AG10803 (cell line): Measurements from ENCODE around the gene LYVE1.

Source experiments
- DNase-seq: peaks from one replicate; pipeline ENCODE4 v3.0.0; 2010; ENCODE audit warnings: low read depth
- H3K4me3 ChIP-seq: 2 replicates; pipeline ENCODE4 v1.5.1; 2011; ENCODE audit warnings: mild to moderate bottlenecking, low read length, control low read depth
- TF ChIP-seq, protein P1 (sequence below): conservative IDR thresholded peaks from 2 replicates; pipeline ENCODE4 v1.5.1; 2011; ENCODE audit warnings: mild to moderate bottlenecking, low read length, control low read depth, inconsistent platforms

Gene LYVE1

DNA sequence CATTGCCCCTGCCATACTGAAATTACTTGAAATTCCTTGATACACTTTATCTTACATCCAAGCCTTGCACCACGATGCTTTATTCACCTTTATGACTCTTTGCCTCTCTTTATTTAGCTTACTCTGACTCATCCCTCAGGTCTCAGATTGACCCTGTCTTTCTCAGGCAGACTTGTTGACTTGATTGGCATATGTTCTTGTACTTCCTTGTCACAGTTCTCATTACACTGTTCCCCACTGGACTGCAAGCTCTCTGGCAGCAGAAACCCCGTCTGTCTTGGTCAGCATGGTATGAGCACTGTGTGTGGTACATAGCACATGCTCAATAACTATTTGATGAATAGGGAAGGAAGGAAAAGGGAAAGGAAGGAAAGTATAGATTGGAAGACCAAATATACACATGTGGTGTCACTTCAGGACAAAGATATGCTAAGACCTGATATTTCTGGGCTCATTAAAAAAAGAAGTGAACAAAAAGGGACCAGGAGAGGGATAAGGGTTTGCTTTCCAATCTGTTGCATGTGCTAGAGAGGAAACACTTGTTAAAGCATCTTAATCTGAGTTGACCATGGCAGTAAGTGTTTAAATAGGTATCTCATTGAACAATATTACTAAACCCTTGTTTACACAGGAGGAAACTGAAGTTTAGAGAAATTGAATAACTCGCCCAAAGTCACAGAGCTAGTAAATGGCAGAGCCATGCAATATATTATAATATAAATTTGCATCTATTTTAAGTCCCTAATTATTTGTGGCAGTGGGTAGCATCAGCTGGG, 7.2 kb downstream of the LYVE1 start:
- no peak overlapping the region for H3K4me3 ChIP-seq
- DNase-seq: no peak
- TF ChIP-seq, protein P1, sequence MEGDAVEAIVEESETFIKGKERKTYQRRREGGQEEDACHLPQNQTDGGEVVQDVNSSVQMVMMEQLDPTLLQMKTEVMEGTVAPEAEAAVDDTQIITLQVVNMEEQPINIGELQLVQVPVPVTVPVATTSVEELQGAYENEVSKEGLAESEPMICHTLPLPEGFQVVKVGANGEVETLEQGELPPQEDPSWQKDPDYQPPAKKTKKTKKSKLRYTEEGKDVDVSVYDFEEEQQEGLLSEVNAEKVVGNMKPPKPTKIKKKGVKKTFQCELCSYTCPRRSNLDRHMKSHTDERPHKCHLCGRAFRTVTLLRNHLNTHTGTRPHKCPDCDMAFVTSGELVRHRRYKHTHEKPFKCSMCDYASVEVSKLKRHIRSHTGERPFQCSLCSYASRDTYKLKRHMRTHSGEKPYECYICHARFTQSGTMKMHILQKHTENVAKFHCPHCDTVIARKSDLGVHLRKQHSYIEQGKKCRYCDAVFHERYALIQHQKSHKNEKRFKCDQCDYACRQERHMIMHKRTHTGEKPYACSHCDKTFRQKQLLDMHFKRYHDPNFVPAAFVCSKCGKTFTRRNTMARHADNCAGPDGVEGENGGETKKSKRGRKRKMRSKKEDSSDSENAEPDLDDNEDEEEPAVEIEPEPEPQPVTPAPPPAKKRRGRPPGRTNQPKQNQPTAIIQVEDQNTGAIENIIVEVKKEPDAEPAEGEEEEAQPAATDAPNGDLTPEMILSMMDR: no peak

DNA sequence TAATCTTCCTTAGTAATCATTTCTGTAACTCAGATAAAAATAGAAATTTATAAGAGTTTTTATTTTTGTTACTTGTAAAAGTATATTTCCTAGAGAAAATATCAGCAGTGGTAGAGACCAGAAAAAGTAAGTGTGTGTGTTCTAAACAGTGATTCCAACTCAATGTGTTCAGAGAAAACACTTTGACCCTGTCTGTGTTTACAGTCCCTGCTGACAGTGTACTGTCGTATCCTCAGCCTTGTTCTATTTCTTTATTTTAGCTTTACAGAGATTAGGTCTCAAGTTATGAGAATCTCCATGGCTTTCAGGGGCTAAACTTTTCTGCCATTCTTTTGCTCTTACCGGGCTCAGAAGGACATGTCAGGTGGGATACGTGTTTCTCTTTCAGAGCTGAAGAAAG, 10.2 kb downstream of the LYVE1 start:
- DNase-seq: no peak
- TF ChIP-seq, protein P1: no peak
- H3K4me3 ChIP-seq: no peak overlapping the region

DNA sequence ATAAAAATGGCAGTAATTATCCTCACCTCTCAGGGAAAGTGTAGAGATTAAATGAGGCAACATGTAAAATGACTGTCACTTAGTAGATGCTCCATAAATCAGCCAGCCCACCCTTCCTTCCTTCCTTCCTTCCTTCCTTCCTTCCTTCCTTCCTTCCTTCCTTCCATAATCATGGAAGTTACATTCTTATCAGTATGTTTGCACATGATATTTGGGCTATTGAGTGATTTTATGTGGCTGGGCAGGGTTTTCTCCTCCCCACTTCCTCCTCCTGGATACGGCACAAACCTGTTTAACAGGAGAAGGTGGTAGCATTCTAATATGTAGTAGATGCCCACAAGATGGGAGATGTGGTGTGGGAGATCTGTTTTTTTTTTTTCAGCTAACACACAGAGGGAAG, 11.9 kb downstream of the LYVE1 start:
- DNase-seq: no peak
- H3K4me3 ChIP-seq: no peak overlapping the region
- TF ChIP-seq, protein P1: no peak

DNA sequence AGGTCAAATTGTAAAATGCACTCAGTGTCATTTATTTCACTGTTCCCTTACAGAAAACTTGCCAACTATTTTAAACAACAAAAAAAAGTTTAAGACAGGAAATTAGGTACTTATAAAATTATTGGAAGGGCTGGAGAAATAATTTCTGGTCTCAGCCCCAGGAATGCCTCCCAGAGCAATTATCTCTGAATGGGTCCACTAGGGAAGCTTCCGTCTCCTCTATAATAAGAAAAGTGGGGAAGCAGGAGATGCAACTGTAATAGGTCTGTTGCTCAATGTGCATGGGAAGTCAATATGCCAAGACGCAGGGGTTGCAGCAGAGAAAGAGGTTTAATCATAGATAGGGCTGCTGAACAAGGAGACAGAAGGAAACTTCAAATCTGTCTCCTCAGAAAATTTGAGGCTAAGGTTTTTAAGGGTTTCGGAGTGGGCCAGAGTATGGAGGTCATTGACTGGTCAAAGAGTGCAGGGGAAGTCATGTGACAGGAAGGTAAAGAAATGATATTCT, 16.6 kb downstream of the LYVE1 start:
- TF ChIP-seq, protein P1: no peak
- H3K4me3 ChIP-seq: no peak overlapping the region
- DNase-seq: no peak

DNA sequence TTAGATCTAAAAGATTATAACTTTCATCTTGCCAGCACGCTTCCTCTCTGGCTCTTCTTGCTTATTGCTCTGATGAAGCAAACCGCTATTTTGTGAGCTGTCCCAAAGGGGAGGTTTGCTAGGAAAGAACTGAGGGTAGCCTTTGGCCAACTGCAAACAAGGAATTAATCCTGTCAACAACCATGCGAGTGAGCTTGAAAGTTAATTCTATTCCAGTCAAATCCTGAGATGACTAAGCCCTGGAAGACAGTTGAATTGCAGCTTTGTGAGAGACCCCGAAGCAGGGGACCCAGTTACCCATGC, 17.2 kb downstream of the LYVE1 start:
- H3K4me3 ChIP-seq: no peak overlapping the region
- DNase-seq: no peak
- TF ChIP-seq, protein P1: no peak

DNA sequence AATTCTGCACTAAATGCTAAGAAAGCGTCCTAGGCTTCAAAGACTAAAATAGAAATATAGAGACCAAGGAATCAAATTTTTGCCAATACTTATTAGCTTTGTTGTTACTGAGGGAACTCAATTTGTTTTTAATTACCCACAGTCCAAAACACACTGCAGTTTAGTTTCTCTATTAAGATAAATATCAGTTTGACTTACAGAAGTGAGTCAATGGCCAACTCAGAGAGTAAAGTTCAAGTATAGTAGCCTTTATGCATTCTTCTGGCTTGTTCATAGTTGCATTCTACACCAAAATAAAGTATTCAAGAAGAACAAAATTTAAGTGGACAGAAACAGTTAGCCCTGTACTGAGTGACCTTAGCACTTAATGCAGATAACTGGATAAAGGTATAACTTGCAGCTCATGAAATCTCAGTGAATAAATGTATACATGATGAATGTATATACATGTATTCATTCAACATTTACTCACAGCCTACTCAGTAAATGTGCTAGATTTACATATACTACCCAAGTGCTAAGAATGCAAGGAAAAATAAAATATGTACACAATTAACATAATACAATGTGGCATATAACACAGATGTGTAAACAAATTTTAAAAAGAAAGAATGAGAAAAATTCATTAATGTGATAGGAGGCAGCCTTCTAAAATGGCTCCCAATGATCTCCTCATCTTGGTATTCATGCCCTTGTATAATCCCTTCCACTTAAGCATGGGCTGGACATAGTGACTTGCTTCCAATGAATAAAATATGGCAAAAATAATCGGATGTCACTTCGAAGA, 17.8 kb downstream of the LYVE1 start:
- TF ChIP-seq, protein P1: no peak

More for the DNA sequence above, 17.8 kb downstream of the LYVE1 start:
- no peak overlapping the region for H3K4me3 ChIP-seq
- peak; percentile 66 for DNase-seq
